Urothelium cell line (cell line): ENCODE results near the gene ZBTB7C.

Experiments used
- DNase-seq: peaks from one replicate; pipeline ENCODE4 v3.0.0; 2011; ENCODE audit warnings: low spot score, mixed read lengths
- FAIRE-seq: peaks from 2 replicates; lab custom pipeline; 2011; peaks lifted over from hg19 to GRCh38; lab: Jason Lieb, UNC

ZBTB7C gene

GRCh38 chr18:48153613-48154481, 255.3 kb downstream of the ZBTB7C start:
- no peak for FAIRE-seq
- DNase-seq: peak; percentile 29

- no peak for DNase-seq
- no peak for FAIRE-seq
Measured at GRCh38 chr18:48152549-48152948, 256.6 kb downstream of the ZBTB7C start.

- DNase-seq (no peak), FAIRE-seq (no peak)
Measured at GRCh38 chr18:48151421-48152065, 257.6 kb downstream of the ZBTB7C start.

GRCh38 chr18:48149020-48149685, 260.0 kb downstream of the ZBTB7C start:
- FAIRE-seq: peak; percentile 30
- DNase-seq: no peak

DNA sequence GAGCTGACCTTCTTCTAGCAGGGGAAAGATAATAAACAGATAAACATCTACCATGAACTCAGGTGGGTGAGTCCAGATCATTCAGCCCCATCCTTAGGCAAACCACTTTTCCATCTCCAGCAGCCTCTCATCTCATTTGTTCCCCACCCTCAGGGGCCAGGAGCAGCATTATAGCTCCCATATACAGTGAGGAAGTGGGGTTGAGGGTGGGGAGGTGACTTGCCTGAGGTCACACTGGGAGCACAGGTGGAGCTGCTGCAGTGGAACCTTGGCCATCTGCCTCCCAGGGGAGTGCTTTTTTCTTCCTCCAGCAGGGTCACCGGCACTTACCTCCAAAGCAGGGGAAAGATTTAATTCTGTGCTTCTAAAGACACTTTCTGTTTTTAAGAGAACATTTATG, 266.2 kb downstream of the ZBTB7C start:
- FAIRE-seq: no peak
- no peak for DNase-seq

- DNase-seq (no peak), FAIRE-seq (no peak)
Measured at GRCh38 chr18:48142353-48142752, 266.8 kb downstream of the ZBTB7C start.

GRCh38 chr18:48140731-48141130, 268.5 kb downstream of the ZBTB7C start:
- FAIRE-seq (no peak), DNase-seq (no peak)

DNA sequence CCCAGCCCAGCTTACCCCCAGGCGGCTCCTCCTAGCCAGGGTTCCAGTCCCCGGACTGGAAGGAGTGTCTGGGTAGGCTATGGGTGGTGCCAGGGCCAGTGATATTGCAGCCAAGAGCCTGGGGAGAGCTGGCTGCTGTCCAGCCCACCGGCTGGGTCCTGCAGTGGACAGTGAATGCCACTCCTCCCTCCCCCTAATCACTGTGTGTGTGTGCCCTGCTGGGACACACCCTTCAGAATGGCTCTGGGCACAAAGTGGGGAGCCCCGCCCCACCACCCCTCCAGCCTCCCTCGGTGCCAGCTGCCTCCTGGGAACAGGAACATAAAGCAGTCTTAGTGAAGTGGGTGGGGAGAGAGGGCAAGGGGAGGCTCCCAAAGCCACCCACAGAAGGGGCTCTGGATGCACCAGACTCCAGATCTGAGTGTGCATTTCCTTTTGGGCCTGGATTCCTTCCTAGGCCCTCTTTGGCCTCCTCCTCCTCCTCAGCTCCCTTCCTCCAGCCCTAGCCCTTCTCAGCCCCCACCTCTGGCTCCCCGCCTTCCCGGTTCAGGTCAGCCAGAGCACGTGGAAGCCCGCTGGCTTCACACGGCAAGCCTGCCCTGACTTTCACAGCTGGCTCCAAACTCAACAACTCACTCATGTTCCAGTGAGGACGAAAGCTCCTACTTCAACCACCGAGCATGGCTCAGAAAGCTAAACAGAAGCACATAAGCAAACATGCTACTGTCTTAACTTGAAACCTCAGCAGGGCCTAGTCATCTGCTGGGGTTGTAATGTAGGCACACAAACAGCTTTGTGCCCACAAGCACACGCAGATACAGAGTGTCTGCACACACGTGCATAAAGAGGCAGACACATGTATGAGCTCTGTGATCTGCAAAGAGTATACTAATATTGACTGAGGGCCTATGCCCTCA, 269.5 kb downstream of the ZBTB7C start:
- DNase-seq (no peak), FAIRE-seq (no peak)

GRCh38 chr18:48138660-48139430, 270.3 kb downstream of the ZBTB7C start:
- FAIRE-seq: no peak

GRCh38 chr18:48138210-48138609, 271.0 kb downstream of the ZBTB7C start:
- FAIRE-seq: no peak
- no peak for DNase-seq

More at GRCh38 chr18:48138660-48139430, 270.3 kb downstream of the ZBTB7C start:
- no peak for DNase-seq

- no peak for DNase-seq
- FAIRE-seq: no peak
Measured at GRCh38 chr18:48137374-48138081, 271.7 kb downstream of the ZBTB7C start.

DNA sequence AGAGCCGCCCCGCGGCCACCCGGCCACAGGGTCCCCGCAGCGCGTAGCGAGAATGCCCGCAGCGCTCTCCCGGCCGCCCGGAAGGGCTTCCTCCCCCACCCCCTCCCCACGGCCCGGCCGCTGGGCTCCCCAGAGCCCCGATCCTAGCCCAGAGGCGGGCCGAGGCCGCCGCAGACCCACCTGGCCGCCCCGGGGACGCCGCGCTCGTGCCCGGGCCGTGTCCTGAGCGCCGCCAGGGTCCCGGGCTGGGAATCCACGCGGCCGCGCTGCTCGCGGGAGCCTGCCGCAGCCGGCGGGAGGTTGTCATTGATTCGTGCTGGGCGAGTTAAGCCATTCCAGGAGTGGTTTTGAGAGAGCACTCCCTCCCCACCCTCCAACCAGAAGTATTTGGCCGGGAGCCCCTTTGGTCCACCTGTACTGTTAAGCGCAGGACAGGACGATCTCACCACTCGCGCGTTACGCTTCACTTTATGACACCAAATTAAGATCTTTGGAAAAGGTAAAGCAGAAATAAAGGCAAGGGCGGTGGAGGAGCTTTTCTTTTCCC, 272.3 kb downstream of the ZBTB7C start:
- DNase-seq (no peak), FAIRE-seq (no peak)

- DNase-seq (no peak), FAIRE-seq (no peak)
Measured at GRCh38 chr18:48136051-48136826, 272.9 kb downstream of the ZBTB7C start.

DNA sequence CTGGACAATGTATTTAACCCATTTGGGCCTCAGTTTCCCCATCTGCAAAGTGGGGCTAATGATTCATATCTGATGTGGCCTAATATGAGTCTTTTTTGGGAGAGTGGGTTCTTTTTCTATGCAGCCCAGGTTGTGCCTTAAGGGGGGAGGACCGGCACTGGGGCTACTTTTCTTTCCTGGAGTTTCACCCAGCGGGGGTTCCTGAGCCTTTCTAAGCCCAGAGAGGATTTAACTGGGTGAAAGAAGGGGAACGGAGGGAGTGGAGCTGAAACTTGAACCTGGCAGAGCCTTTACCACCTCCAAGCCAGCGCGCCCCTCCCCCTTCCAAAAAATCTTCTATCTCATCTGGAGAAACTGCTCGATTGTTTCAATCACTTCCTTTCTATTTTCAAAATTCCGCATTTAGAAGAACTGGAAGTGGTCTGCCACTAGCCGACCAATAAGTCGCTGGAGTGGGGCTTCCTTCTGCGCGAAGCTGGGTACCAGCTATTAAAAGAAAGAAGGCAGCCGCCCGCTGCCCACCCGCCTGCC, 273.7 kb downstream of the ZBTB7C start:
- no peak for DNase-seq
- FAIRE-seq: no peak

DNA sequence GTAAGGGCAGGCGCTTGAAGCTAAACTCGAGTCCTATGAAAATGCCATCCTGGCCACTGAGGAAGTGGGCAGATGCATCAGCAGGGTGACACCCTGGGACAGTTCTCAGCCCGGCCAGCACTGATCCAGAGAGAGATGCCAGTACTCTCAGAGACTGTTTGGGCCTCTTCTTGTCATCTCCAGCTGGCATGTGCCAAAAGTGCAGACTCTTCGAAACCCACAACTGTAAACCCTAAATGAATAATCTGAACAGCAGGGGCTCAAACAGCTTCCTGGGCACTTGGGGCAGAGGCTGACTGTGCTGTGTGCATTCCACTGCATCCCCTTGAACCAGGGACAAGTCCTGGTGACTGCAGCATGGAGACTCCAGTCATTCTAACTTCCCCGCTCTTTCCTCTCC, 274.6 kb downstream of the ZBTB7C start:
- DNase-seq (no peak), FAIRE-seq (no peak)

GRCh38 chr18:48133671-48134251, 275.4 kb downstream of the ZBTB7C start:
- FAIRE-seq (no peak), DNase-seq (no peak)

DNA sequence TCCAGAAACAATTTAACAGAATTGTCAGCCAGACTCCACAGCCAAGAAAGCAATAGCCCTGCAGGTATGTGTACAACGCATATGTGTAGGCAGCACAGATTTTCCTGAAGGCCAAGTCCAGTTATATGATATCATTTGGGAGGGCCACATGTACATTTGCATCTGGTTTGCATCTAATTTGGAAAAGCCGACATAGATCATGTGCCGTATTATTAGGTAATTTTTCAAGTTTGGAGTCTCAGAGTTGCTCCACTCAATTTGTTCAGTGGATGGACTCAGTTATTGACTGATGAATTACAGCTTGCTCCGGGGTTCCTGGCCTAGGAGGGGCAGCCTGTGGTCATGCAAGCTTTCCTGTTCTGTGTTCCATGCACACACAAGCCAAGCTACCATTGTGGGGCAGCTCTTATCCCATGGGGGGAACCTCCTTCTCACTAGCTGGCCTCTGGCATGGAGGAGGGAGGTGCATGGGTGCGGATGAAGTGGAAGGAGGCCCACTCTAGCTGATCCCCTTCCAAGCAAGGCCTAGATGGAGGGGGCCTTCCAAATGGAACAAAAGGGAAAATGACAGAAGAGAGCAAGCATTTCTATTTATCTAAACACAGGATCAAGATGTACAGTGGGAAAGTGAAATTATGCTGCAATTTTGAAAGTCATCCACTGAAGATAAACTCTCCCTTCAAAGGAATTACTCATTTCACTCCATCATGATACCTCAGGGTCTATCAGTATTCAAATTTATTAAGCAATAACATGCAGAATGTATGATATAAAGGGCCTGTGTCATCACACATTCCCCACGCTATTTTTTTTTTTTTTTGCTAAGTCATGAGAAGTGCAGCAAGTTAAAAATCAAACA, 276.2 kb downstream of the ZBTB7C start:
- no peak for DNase-seq
- FAIRE-seq: no peak
